Activated effector memory CD4-positive, alpha-beta T cell treated with anti-CD3 and anti-CD28 coated beads, Interleukin-2, amount 50 U/mL, for 16 hours (primary cell): ENCODE results near the gene OGFRL1.

Experiments
- DNase-seq: peaks from one replicate; pipeline ENCODE4 v3.0.0-alpha.2; 2020

The OGFRL1 gene

GRCh38 chr6:71336901-71337300 lies 48.3 kb downstream of the OGFRL1 start:
- no peak for DNase-seq

- no peak for DNase-seq
Measured at GRCh38 chr6:71338540-71339316, 50.1 kb downstream of the OGFRL1 start.

GRCh38 chr6:71342772-71343171 lies 54.2 kb downstream of the OGFRL1 start:
- DNase-seq, result no peak

- DNase-seq, result no peak
Measured at GRCh38 chr6:71345476-71346333, 57.1 kb downstream of the OGFRL1 start.

GRCh38 chr6:71346334-71346694 lies 57.7 kb downstream of the OGFRL1 start:
- DNase-seq, result no peak

GRCh38 chr6:71347119-71347518 lies 58.5 kb downstream of the OGFRL1 start:
- DNase-seq, result no peak

GRCh38 chr6:71349395-71349794 lies 60.8 kb downstream of the OGFRL1 start:
- DNase-seq, result no peak

GRCh38 chr6:71349976-71350615 lies 61.5 kb downstream of the OGFRL1 start:
- DNase-seq, result no peak

GRCh38 chr6:71351190-71351589 lies 62.6 kb downstream of the OGFRL1 start:
- no peak for DNase-seq
